Fibroblast of lung (primary cell): ENCODE measurements around the gene SLC35F3. TPM values are rescaled to one million over a fixed set of nuclear protein-coding genes. Genes with fewer than 3 reads are reported as not detected.

Experiments used
- DNase-seq, 2 donors: peaks; one replicate each; pipeline versions ENCODE4 v3.0.0 to v3.0.0-alpha.2; 2010; ENCODE audit warnings: low read depth in 2 of 2
- H2AFZ ChIP-seq: 2 replicates; pipeline ENCODE4 v1.5.1; 2012; ENCODE audit warnings: low read length, control low read depth, inconsistent platforms
- H3K27ac ChIP-seq: 2 replicates; pipeline ENCODE4 v1.5.1; 2011; ENCODE audit warnings: low read length, control low read depth; ENCODE audit not compliant: insufficient read depth
- H3K27me3 ChIP-seq: 2 replicates; pipeline ENCODE4 v1.5.1; 2011; ENCODE audit warnings: mild to moderate bottlenecking, low read length; ENCODE audit not compliant: control insufficient read depth, insufficient read depth
- H3K36me3 ChIP-seq: 2 replicates; pipeline ENCODE4 v1.5.1; 2011; ENCODE audit warnings: low read length; ENCODE audit not compliant: control insufficient read depth, insufficient read depth
- H3K4me1 ChIP-seq: 2 replicates; pipeline ENCODE4 v1.5.1; 2011; ENCODE audit warnings: low read length; ENCODE audit not compliant: control insufficient read depth, insufficient read depth; ENCODE audit errors: extremely low read depth
- H3K4me2 ChIP-seq: 2 replicates; pipeline ENCODE4 v1.5.1; 2011; ENCODE audit warnings: low read length, control low read depth; ENCODE audit not compliant: insufficient read depth; ENCODE audit errors: extremely low read depth
- H3K4me3 ChIP-seq, 4 experiments: fragments of 200-600 bp in 1 of 4; sonication (generic) in 1 of 4; replicated peaks in 1 of 4; 2 replicates each; pipeline ENCODE4 v1.5.1; 2011 to 2016; ENCODE audit warnings: low read length in 4 of 4, low read depth in 3 of 4, mild to moderate bottlenecking in 3 of 4, control low read depth in 2 of 4, inconsistent platforms in 1 of 4, mixed read lengths in 1 of 4; ENCODE audit not compliant: insufficient read depth in 1 of 4; ENCODE audit errors: control extremely low read depth in 1 of 4
- H3K79me2 ChIP-seq: 2 replicates; pipeline ENCODE4 v1.5.1; 2012; ENCODE audit warnings: mild to moderate bottlenecking, low read length, inconsistent platforms; ENCODE audit not compliant: control insufficient read depth, insufficient read depth
- H3K9ac ChIP-seq: 2 replicates; pipeline ENCODE4 v1.5.1; 2011; ENCODE audit warnings: mild to moderate bottlenecking, low read length, control low read depth; ENCODE audit not compliant: insufficient read depth
- H3K9me3 ChIP-seq: 2 replicates; pipeline ENCODE4 v1.5.1; 2012; ENCODE audit warnings: low read depth, low read length; ENCODE audit not compliant: control insufficient read depth, insufficient read depth
- H4K20me1 ChIP-seq: 2 replicates; pipeline ENCODE4 v1.5.1; 2011; ENCODE audit warnings: low read length; ENCODE audit not compliant: control insufficient read depth, insufficient read depth; ENCODE audit errors: extremely low read depth
- EZH2 ChIP-seq: IDR thresholded peaks from 2 replicates; pipeline ENCODE4 v1.5.1; 2012; ENCODE audit warnings: low read length, control low read depth, mild to moderate bottlenecking; ENCODE audit errors: missing control alignments
- polyA plus RNA-seq, 2 donors: library from polyadenylated mRNA; depleted of rRNA in 1 of 2; stranded (reverse) in 1 of 2; unstranded in 1 of 2; fragments of >200 nt; gene quantifications; 2 replicates each; pipeline ENCODE4 v1.2.1, GENCODE V29; 2011 to 2012; ENCODE audit warnings: missing spikeins in 1 of 2
- total RNA-seq: library from RNA; depleted of rRNA; stranded (reverse); fragments of >200 nt; gene quantifications from 2 replicates; pipeline ENCODE4 v1.2.1, GENCODE V29; 2014
- TF ChIP-seq, protein P1 (sequence below), 2 donors: IDR thresholded peaks in 1 of 2; conservative IDR thresholded peaks in 1 of 2; 1 replicate in 1 of 2; 2 replicates in 1 of 2; pipeline ENCODE4 v1.5.1; 2011 to 2012; ENCODE audit warnings: low read length in 2 of 2, control low read depth in 1 of 2, inconsistent platforms in 1 of 2, low read depth in 1 of 2, mild to moderate bottlenecking in 1 of 2

SLC35F3 gene
- total and polyA plus RNA-seq, 2 donors (not counting 1 experiment from before 2014, with no cell fraction given) = not detected

DNA sequence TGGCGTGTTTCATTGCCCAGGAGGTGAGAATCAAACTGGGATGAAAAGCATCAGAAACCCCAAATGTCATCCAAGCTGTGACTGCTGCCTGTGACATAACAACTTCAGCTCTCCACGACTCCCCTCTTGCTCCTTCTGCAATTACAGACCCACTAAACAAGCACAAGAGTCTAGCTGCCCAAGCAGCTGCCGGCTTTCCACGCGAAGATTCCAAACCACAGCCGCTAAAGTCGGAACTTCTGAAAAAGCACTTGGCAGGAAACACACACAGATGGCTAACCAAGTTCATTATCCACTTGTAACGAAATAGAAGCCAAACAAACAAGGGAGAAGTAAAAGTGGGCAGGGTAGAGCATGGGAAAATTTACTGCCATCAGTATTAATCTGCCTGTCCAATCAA is 198.1 kb downstream of the SLC35F3 start:
- H3K27me3 ChIP-seq = no peaks in the 10 kb centered on the region
- no peak overlapping the region for H3K27ac ChIP-seq
- no peaks in the 10 kb centered on the region for H3K36me3 ChIP-seq
- no peaks in the 10 kb centered on the region for H3K4me1 ChIP-seq
- H3K4me3 ChIP-seq = no peak overlapping the region
- DNase-seq = peak in 1 of 2 donors; percentile 73
- no peak overlapping the region for H2AFZ ChIP-seq
- no peaks in the 10 kb centered on the region for H3K79me2 ChIP-seq
- TF ChIP-seq, protein P1, sequence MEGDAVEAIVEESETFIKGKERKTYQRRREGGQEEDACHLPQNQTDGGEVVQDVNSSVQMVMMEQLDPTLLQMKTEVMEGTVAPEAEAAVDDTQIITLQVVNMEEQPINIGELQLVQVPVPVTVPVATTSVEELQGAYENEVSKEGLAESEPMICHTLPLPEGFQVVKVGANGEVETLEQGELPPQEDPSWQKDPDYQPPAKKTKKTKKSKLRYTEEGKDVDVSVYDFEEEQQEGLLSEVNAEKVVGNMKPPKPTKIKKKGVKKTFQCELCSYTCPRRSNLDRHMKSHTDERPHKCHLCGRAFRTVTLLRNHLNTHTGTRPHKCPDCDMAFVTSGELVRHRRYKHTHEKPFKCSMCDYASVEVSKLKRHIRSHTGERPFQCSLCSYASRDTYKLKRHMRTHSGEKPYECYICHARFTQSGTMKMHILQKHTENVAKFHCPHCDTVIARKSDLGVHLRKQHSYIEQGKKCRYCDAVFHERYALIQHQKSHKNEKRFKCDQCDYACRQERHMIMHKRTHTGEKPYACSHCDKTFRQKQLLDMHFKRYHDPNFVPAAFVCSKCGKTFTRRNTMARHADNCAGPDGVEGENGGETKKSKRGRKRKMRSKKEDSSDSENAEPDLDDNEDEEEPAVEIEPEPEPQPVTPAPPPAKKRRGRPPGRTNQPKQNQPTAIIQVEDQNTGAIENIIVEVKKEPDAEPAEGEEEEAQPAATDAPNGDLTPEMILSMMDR (conservative IDR thresholded peaks at IDR 0.05 in 1 of 2, IDR thresholded peaks at IDR 0.05 in 1 of 2; ENCODE audit: low read depth in 1 of 2, low read length in 2 of 2) = no peak
- no peak for TF ChIP-seq EZH2
- no peaks in the 10 kb centered on the region for H3K9me3 ChIP-seq
- no peaks in the 10 kb centered on the region for H4K20me1 ChIP-seq
- no peak overlapping the region for H3K9ac ChIP-seq
- no peak overlapping the region for H3K4me2 ChIP-seq

DNA sequence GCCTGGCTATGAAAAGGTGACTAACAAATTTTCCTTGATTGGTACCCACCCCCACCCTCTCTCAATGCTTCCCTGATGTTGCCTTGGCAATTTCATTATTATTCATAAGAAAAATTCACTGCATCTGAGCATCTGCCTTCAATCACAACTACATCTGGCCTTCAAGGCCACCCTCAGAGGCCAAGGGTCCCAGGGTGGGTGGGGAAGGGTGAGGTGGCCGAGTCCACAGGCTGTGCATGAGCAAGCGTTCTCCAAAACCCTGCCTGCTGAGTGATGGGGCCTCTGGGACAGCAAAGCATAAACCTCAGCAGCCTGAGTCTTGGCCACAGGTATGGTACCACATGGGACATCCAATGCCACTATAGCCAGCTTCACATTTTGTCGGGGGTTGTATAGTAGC is 198.7 kb downstream of the SLC35F3 start:
- H3K4me3 ChIP-seq = no peak overlapping the region

DNA sequence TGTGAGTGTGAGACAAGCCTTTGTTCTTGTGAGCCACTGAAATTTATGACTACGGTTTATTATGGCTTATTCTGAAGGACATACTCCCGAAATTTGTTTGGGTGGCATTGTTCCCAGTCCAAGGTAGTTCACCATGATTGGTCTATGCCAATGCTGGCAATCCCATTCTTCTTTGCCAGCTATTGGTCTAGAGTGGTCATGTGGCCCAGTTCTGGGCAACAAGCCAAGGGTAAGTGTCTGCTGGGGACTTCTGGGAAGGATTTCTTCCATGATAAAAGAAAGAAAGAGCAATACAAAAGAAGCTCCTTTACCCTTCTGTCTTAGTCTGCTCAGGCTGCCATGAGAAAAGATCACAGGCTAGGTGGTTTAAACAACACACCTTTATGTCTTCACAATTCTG is 201.6 kb downstream of the SLC35F3 start:
- H3K4me2 ChIP-seq = no peak overlapping the region
- no peak for TF ChIP-seq EZH2
- TF ChIP-seq, protein P1 (conservative IDR thresholded peaks at IDR 0.05 in 1 of 2, IDR thresholded peaks at IDR 0.05 in 1 of 2; ENCODE audit: low read depth in 1 of 2, low read length in 2 of 2) = no peak

More for the DNA sequence above, 198.7 kb downstream of the SLC35F3 start:
- Histone ChIP-seq H4K20me1 (no peaks in the 10 kb centered on the region), H3K9me3 (no peaks in the 10 kb centered on the region), H3K4me1 (no peaks in the 10 kb centered on the region), H3K9ac (no peak overlapping the region), H3K36me3 (no peaks in the 10 kb centered on the region), H3K27me3 (no peaks in the 10 kb centered on the region), H3K4me2 (no peak overlapping the region), H2AFZ (no peak overlapping the region), H3K27ac (no peak overlapping the region), H3K79me2 (no peaks in the 10 kb centered on the region)
- TF ChIP-seq EZH2 = no peak
- TF ChIP-seq, protein P1 (conservative IDR thresholded peaks at IDR 0.05 in 1 of 2, IDR thresholded peaks at IDR 0.05 in 1 of 2; ENCODE audit: low read depth in 1 of 2, low read length in 2 of 2) = no peak
- no peak for DNase-seq

More for the DNA sequence above, 201.6 kb downstream of the SLC35F3 start:
- H3K27ac ChIP-seq = no peak overlapping the region
- no peak overlapping the region for H3K9ac ChIP-seq
- H3K4me1 ChIP-seq = no peaks in the 10 kb centered on the region
- no peaks in the 10 kb centered on the region for H4K20me1 ChIP-seq
- H3K79me2 ChIP-seq = no peaks in the 10 kb centered on the region
- no peaks in the 10 kb centered on the region for H3K27me3 ChIP-seq
- no peaks in the 10 kb centered on the region for H3K36me3 ChIP-seq
- no peak for DNase-seq
- no peak overlapping the region for H2AFZ ChIP-seq
- H3K9me3 ChIP-seq = no peaks in the 10 kb centered on the region
- H3K4me3 ChIP-seq = no peak overlapping the region
